ENCODE results near the gene CSMD2. TPM values are rescaled to one million over a fixed set of nuclear protein-coding genes. Genes with fewer than 3 reads are reported as not detected.

CSMD2 gene
- total RNA-seq, 1 donor from 2014 or later, result 0.27 TPM

DNA sequence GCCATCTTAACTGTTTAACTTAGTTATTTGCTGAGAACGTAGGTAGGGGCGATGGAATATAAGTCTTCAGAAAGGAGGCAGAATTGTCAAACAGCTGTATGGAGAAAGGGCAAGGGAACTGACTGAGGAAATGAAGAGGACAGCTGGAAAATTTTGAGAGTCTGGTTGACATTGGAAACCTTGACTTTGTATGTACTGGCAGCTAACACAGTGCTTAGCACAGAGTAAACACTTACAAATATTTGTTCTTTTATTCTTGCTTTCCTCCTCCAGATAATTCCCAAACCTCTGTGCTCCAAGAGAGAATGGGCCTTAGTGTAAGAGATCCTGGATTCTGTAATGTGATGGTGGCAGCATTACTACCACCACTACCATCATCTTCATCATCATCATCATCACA is 601.3 kb downstream of the CSMD2 start:
- H3K4me3 Mint-ChIP-seq (ENCODE audit: unreplicated experiment), result no peak overlapping the region
- DNase-seq, result no peak
- peaks cover 5% of the 10 kb centered on the region for H3K36me3 Mint-ChIP-seq (ENCODE audit: unreplicated experiment)
- H3K27ac Mint-ChIP-seq (ENCODE audit: unreplicated experiment), result no peak overlapping the region
- no peaks in the 10 kb centered on the region for H3K4me1 Mint-ChIP-seq (ENCODE audit: low read depth, unreplicated experiment)
- TF ChIP-seq, protein P1, sequence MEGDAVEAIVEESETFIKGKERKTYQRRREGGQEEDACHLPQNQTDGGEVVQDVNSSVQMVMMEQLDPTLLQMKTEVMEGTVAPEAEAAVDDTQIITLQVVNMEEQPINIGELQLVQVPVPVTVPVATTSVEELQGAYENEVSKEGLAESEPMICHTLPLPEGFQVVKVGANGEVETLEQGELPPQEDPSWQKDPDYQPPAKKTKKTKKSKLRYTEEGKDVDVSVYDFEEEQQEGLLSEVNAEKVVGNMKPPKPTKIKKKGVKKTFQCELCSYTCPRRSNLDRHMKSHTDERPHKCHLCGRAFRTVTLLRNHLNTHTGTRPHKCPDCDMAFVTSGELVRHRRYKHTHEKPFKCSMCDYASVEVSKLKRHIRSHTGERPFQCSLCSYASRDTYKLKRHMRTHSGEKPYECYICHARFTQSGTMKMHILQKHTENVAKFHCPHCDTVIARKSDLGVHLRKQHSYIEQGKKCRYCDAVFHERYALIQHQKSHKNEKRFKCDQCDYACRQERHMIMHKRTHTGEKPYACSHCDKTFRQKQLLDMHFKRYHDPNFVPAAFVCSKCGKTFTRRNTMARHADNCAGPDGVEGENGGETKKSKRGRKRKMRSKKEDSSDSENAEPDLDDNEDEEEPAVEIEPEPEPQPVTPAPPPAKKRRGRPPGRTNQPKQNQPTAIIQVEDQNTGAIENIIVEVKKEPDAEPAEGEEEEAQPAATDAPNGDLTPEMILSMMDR (IDR thresholded peaks at IDR 0.05; ENCODE audit: partially characterized antibody, unreplicated experiment), result no peak
- H3K27me3 Mint-ChIP-seq (ENCODE audit: unreplicated experiment), result peaks cover 3% of the 10 kb centered on the region
- H3K9me3 Mint-ChIP-seq (ENCODE audit: unreplicated experiment), result peaks cover 2% of the 10 kb centered on the region

DNA sequence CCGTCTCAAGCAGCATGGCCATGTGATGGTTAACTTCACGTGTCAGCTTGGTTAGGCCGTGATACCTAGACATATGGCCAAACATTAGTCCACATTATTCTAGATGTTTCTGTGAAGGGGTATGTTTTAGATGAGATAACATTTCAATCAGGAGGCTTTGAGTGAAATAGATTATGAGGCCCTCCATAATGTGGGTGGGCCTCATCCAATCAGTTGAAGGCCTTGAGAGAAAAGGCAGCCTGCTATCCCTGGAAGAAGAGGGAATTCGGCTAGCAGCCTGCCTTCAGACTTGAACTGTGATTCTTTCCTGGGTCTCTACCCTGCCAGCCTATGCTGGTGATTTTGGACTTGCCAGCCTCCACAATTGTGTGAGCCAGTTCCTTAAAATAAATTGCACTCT is 602.5 kb downstream of the CSMD2 start:
- TF ChIP-seq, protein P1 (IDR thresholded peaks at IDR 0.05; ENCODE audit: partially characterized antibody, unreplicated experiment), result no peak
- peaks cover 5% of the 10 kb centered on the region for H3K36me3 Mint-ChIP-seq (ENCODE audit: unreplicated experiment)
- H3K4me3 Mint-ChIP-seq (ENCODE audit: unreplicated experiment), result no peak overlapping the region
- no peak overlapping the region for H3K27ac Mint-ChIP-seq (ENCODE audit: unreplicated experiment)
- H3K27me3 Mint-ChIP-seq (ENCODE audit: unreplicated experiment), result peaks cover 3% of the 10 kb centered on the region
- peaks cover 2% of the 10 kb centered on the region for H3K9me3 Mint-ChIP-seq (ENCODE audit: unreplicated experiment)
- H3K4me1 Mint-ChIP-seq (ENCODE audit: low read depth, unreplicated experiment), result no peaks in the 10 kb centered on the region
- no peak for DNase-seq

DNA sequence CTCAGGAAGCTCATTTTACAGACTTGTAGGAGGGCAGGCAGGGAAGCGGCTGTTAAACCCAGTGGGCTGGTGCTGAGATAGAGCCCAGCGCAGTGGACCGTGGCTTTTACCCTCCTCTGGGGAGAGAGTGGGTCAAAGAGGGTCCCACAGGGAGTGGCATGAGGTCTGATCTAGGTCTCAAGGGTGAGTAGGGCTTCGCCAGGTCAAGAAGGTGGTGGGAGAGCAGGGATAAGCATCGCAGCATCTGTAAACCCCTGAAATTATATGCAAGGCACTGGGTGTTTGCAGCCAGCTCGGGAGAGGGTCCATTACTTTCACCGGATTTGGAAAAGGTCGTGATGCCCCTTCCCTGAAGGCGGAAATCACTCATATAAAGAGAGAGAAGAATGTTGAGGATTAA is 603.5 kb downstream of the CSMD2 start:
- H3K4me1 Mint-ChIP-seq (ENCODE audit: low read depth, unreplicated experiment), result no peaks in the 10 kb centered on the region
- TF ChIP-seq, protein P1 (IDR thresholded peaks at IDR 0.05; ENCODE audit: partially characterized antibody, unreplicated experiment), result no peak
- H3K27ac Mint-ChIP-seq (ENCODE audit: unreplicated experiment), result no peak overlapping the region
- peaks cover 2% of the 10 kb centered on the region for H3K9me3 Mint-ChIP-seq (ENCODE audit: unreplicated experiment)
- no peak overlapping the region for H3K4me3 Mint-ChIP-seq (ENCODE audit: unreplicated experiment)
- DNase-seq, result no peak
- H3K27me3 Mint-ChIP-seq (ENCODE audit: unreplicated experiment), result peaks cover 3% of the 10 kb centered on the region
- peaks cover 5% of the 10 kb centered on the region for H3K36me3 Mint-ChIP-seq (ENCODE audit: unreplicated experiment)

DNA sequence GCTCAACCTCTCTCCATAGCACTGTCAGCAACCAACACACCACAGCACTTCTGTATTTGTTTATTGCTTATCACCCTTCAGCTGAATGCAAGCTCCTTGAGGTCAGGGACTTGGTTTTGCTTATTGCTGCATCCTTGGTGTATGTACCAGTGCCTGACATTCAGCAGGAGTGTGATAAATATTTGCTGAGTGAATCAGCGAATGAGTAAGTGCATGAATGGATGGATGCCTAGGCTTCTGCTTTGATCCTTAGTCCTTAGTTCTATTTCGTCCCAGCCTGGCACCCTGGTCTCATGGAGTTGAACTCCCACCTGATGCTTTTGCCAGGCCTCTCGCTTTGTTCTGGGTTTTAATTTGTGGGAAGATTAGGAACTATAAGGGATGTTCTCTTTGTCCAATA is 604.4 kb downstream of the CSMD2 start:
- no peak overlapping the region for H3K27ac Mint-ChIP-seq (ENCODE audit: unreplicated experiment)
- TF ChIP-seq, protein P1 (IDR thresholded peaks at IDR 0.05; ENCODE audit: partially characterized antibody, unreplicated experiment), result no peak
- peaks cover 3% of the 10 kb centered on the region for H3K27me3 Mint-ChIP-seq (ENCODE audit: unreplicated experiment)
- H3K36me3 Mint-ChIP-seq (ENCODE audit: unreplicated experiment), result peaks cover 2% of the 10 kb centered on the region
- no peak overlapping the region for H3K4me3 Mint-ChIP-seq (ENCODE audit: unreplicated experiment)
- H3K9me3 Mint-ChIP-seq (ENCODE audit: unreplicated experiment), result peaks cover 2% of the 10 kb centered on the region
- no peak for DNase-seq
- H3K4me1 Mint-ChIP-seq (ENCODE audit: low read depth, unreplicated experiment), result no peaks in the 10 kb centered on the region

DNA sequence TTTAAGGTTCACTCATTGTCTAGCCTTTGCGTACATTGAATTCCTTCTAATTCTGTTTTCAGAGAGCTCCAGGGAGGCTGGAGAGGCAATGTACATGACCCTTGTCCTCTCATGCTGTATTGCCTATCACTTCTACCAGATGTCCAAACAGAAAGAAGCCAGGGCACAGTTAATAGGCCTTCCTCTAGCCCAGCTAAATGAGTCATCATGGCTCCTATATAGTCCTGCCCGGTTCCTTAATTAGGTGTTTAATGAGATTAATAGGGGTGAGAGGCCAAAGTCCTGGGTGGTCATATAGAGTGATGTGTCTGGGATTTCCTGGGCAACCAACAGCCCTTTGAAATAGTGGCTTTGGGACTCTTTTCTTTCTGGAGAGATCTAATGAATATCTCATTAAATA is 616.3 kb downstream of the CSMD2 start:
- Mint-ChIP-seq H3K9me3 (ENCODE audit: unreplicated experiment) (peaks cover 13% of the 10 kb centered on the region), H3K36me3 (ENCODE audit: unreplicated experiment) (peaks cover 28% of the 10 kb centered on the region), H3K27me3 (ENCODE audit: unreplicated experiment) (peaks cover 1% of the 10 kb centered on the region), H3K4me3 (ENCODE audit: unreplicated experiment) (no peak overlapping the region), H3K27ac (ENCODE audit: unreplicated experiment) (no peak overlapping the region), H3K4me1 (ENCODE audit: low read depth, unreplicated experiment) (peaks cover 2% of the 10 kb centered on the region)
- TF ChIP-seq, protein P1 (IDR thresholded peaks at IDR 0.05; ENCODE audit: partially characterized antibody, unreplicated experiment), result no peak
- no peak for DNase-seq

Measured in glutamatergic neuron (in vitro differentiated cells).